Calu3 (cell line): ENCODE measurements around the gene SMOC1. TPM values are rescaled to one million over a fixed set of nuclear protein-coding genes. Genes with fewer than 3 reads are reported as not detected.

Experiments
- BruUV-seq: library from RNA; stranded (reverse); fragments of 400-500 nt; replicated peaks from 2 replicates; lab custom pipeline; 2021; lab: Mats Ljungman, UMichigan
- CTCF ChIA-PET: fragments of 300-600 bp; sonication (Branson Sonifier 250); formaldehyde crosslinking; loops from one replicate; lab custom pipeline; 2022; ENCODE audit warnings: antibody characterized with exemption; lab: Charles Lee
- DNase-seq: peaks from one replicate; pipeline ENCODE4 v3.0.0; 2022
- H3K27ac Mint-ChIP-seq: one replicate; pipeline ENCODE4 v1.8.0; 2022; ENCODE audit warnings: mixed read lengths; ENCODE audit not compliant: unreplicated experiment
- H3K27me3 Mint-ChIP-seq: one replicate; pipeline ENCODE4 v1.8.0; 2022; ENCODE audit warnings: mixed read lengths; ENCODE audit not compliant: unreplicated experiment
- H3K36me3 Mint-ChIP-seq: one replicate; pipeline ENCODE4 v1.8.0; 2022; ENCODE audit warnings: mild to moderate bottlenecking, moderate library complexity, mixed read lengths; ENCODE audit not compliant: insufficient read depth, unreplicated experiment
- H3K4me1 Mint-ChIP-seq: one replicate; pipeline ENCODE4 v1.8.0; 2022; ENCODE audit warnings: mild to moderate bottlenecking, low read depth, mixed read lengths; ENCODE audit not compliant: unreplicated experiment
- H3K4me3 Mint-ChIP-seq: one replicate; pipeline ENCODE4 v1.8.0; 2022; ENCODE audit warnings: mild to moderate bottlenecking, low read depth, moderate library complexity, mixed read lengths; ENCODE audit not compliant: unreplicated experiment
- H3K9me3 Mint-ChIP-seq: one replicate; pipeline ENCODE4 v1.8.0; 2022; ENCODE audit warnings: low read depth, mixed read lengths; ENCODE audit not compliant: unreplicated experiment
- intact Hi-C: fragments of 100-400 bp; cut with micrococcal nuclease; formaldehyde crosslinking; loops from one replicate; pipeline ENCODE4 v1.10.0; 2022; ENCODE audit not compliant: unreplicated experiment
- total RNA-seq: library from RNA; stranded (reverse); gene quantifications from 2 replicates; pipeline ENCODE4 v1.2.3, GENCODE V29; 2022
- TF ChIP-seq, protein P1 (sequence below): fragments of 200-600 bp; IDR thresholded peaks from one replicate; pipeline ENCODE4 v1.8.0; 2022; ENCODE audit warnings: antibody characterized with exemption; ENCODE audit not compliant: unreplicated experiment

Gene SMOC1
- total RNA-seq, 1 experiment from 2014 or later, result 39.6 TPM

- Mint-ChIP-seq H3K27ac (no peak overlapping the region), H3K27me3 (no peaks in the 10 kb centered on the region), H3K36me3 (no peaks in the 10 kb centered on the region), H3K4me1 (peaks cover 24% of the 10 kb centered on the region), H3K9me3 (no peaks in the 10 kb centered on the region), H3K4me3 (no peak overlapping the region)
- TF ChIP-seq, protein P1, sequence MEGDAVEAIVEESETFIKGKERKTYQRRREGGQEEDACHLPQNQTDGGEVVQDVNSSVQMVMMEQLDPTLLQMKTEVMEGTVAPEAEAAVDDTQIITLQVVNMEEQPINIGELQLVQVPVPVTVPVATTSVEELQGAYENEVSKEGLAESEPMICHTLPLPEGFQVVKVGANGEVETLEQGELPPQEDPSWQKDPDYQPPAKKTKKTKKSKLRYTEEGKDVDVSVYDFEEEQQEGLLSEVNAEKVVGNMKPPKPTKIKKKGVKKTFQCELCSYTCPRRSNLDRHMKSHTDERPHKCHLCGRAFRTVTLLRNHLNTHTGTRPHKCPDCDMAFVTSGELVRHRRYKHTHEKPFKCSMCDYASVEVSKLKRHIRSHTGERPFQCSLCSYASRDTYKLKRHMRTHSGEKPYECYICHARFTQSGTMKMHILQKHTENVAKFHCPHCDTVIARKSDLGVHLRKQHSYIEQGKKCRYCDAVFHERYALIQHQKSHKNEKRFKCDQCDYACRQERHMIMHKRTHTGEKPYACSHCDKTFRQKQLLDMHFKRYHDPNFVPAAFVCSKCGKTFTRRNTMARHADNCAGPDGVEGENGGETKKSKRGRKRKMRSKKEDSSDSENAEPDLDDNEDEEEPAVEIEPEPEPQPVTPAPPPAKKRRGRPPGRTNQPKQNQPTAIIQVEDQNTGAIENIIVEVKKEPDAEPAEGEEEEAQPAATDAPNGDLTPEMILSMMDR, result no peak
- intact Hi-C loops, result no loop called here
- BruUV-seq, result no TSS peak
- no peak for DNase-seq
- CTCF ChIA-PET, result interaction anchor here (0.8 to 1.7 kb wide), 3 partner anchors 11 to 41 kb away, joined by 3 to 5 read pairs (median 3); partner anchors contain the start of gene SMOC1
Observed at GRCh38 chr14:69917287-69917686, 38.1 kb downstream of the SMOC1 start.

DNA sequence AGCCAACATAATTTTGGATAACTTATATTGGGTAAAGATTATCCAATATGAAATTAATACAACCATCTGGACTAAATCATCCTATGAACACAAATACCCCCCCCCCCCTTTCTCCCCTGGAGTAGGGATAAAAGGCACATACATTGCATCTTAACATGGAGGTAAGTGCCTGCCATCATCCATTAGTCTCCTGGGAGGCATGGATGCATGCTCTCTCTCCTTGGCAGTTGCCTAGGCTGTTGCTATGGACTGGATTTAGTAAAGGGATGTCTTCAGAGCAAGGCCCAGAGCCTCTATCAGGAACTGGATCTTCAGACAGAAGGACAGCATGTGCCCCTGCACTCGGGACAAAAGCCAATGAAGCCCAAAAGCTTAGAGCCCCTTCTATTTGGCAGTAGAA lies 40.6 kb downstream of the SMOC1 start:
- Mint-ChIP-seq H3K27ac (no peak overlapping the region), H3K4me1 (peaks cover 24% of the 10 kb centered on the region), H3K27me3 (no peaks in the 10 kb centered on the region), H3K36me3 (no peaks in the 10 kb centered on the region), H3K9me3 (no peaks in the 10 kb centered on the region), H3K4me3 (no peak overlapping the region)
- TF ChIP-seq, protein P1, result no peak
- no peak for DNase-seq
- intact Hi-C loops, result no loop called here
- CTCF ChIA-PET, result no interaction called here
- BruUV-seq, result no TSS peak

DNA sequence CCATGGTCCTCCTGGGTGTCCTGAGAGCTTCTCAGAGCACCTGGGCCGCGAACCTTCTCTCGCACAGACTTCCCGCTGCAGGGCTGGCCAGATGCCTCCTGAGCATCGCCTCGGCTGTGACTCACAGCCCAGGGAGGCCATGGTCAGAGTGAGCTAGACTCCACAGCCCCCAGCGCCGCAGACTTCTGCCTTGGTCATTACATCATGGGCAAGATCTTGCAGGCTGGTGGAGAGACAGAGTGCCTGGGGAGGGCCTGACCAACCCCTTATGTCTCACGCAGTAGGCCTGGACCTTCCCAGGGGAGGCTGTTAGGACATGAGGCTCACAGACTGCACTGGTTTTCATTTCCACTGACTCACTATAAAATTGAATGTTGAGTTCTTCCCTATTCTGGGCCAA lies 41.8 kb downstream of the SMOC1 start:
- H3K36me3 Mint-ChIP-seq, result no peaks in the 10 kb centered on the region

GRCh38 chr14:69922198-69922597 lies 43.0 kb downstream of the SMOC1 start:
- Mint-ChIP-seq H3K36me3 (no peaks in the 10 kb centered on the region), H3K27me3 (no peaks in the 10 kb centered on the region), H3K4me1 (peaks cover 6% of the 10 kb centered on the region), H3K4me3 (no peak overlapping the region), H3K27ac (no peak overlapping the region), H3K9me3 (no peaks in the 10 kb centered on the region)
- BruUV-seq, result no TSS peak
- intact Hi-C loops, result no loop called here
- TF ChIP-seq, protein P1, result no peak
- no peak for DNase-seq
- CTCF ChIA-PET, result interaction anchor here (0.5 kb wide), 1 partner anchor 637 kb away, joined by 3 read pairs; no protein-coding TSS in a partner anchor

More for the DNA sequence above, 41.8 kb downstream of the SMOC1 start:
- intact Hi-C loops, result no loop called here
- BruUV-seq, result no TSS peak
- Mint-ChIP-seq H3K4me3 (no peak overlapping the region), H3K27ac (no peak overlapping the region), H3K9me3 (no peaks in the 10 kb centered on the region), H3K4me1 (peaks cover 13% of the 10 kb centered on the region), H3K27me3 (no peaks in the 10 kb centered on the region)
- CTCF ChIA-PET, result no interaction called here
- TF ChIP-seq, protein P1, result no peak
- DNase-seq, result no peak
